Body of pancreas (tissue), 4 donors: Measurements from ENCODE around the gene FBXL20. TPM values are rescaled to one million over a fixed set of nuclear protein-coding genes. Genes with fewer than 3 reads are reported as not detected.
"Not testable (repeated sequence)": the region's sequence is repeated elsewhere in the genome, so short reads cannot be mapped to it uniquely, and the experiment has no call there.

Source experiments
- ATAC-seq: fragments of 150-250 bp; one replicate; pipeline ENCODE4 v1.9.1; 2016
- DNase-seq, 4 donors: peaks; one replicate each; pipeline ENCODE4 v3.0.0-alpha.2; 2019
- H3K27ac ChIP-seq, 4 donors: fragments of 200-600 bp; sonication (generic); 1 replicate in 3 of 4; 2 replicates in 1 of 4; pipeline versions ENCODE4 v1.5.1 to v1.6.1; 2016 to 2019; ENCODE audit warnings: mild to moderate bottlenecking in 1 of 4, mixed read lengths in 1 of 4, moderate library complexity in 1 of 4
- H3K27me3 ChIP-seq, 2 donors: fragments of 200-600 bp; sonication (generic); one replicate each; pipeline ENCODE4 v1.6.0; 2016; ENCODE audit warnings: mild to moderate bottlenecking in 1 of 2
- H3K36me3 ChIP-seq, 2 donors: fragments of 200-600 bp; sonication (generic); replicated peaks in 1 of 2; 2 replicates each; pipeline ENCODE4 v1.5.1; 2016; ENCODE audit warnings: low read depth in 2 of 2; ENCODE audit not compliant: insufficient read depth in 1 of 2
- H3K4me1 ChIP-seq: fragments of 200-600 bp; sonication (generic); one replicate; pipeline ENCODE4 v1.6.0; 2016
- H3K4me3 ChIP-seq, 2 donors: fragments of 200-600 bp; sonication (generic); 1 replicate in 1 of 2; 2 replicates in 1 of 2; pipeline ENCODE4 v1.5.1; 2016 to 2019
- H3K9me3 ChIP-seq, 3 donors: fragments of 200-600 bp; sonication (generic); 1 replicate in 2 of 3; 2 replicates in 1 of 3; pipeline ENCODE4 v1.5.1; 2016
- CTCF ChIP-seq, 7 experiments: fragments of 450-650 bp in 4 of 7; fragments of 200-600 bp in 3 of 7; sonication (generic) in 3 of 7; IDR thresholded peaks; one replicate each; pipeline ENCODE4 v1.5.1; 2016 to 2019; ENCODE audit warnings: antibody characterized with exemption in 7 of 7
- POLR2A ChIP-seq, 3 donors: fragments of 450-650 bp; IDR thresholded peaks; one replicate each; pipeline ENCODE4 v1.6.1; 2016; ENCODE audit warnings: antibody characterized with exemption in 3 of 3, mild to moderate bottlenecking in 2 of 3
- WGBS, 2 donors: methylation state at CpG; one replicate each; pipeline ENCODE4 v1.1.5; 2017; 5-methylcytosine and 5-hydroxymethylcytosine counted together
- intact Hi-C: fragments of 100-400 bp; cut with DNase I; formaldehyde crosslinking; loops from one replicate; pipeline ENCODE4 v1.15.1; 2023
- total RNA-seq, 2 donors: library from RNA; depleted of rRNA; stranded (reverse); fragments of >200 nt; gene quantifications; one replicate each; pipeline ENCODE4 v1.1.0, GENCODE V29; 2016

The FBXL20 gene
- total RNA-seq, 2 donors from 2014 or later: 6.7 to 11.9 TPM

- intact Hi-C loops: no loop called here
- H3K27me3 ChIP-seq: no peaks in the 10 kb centered on the region
- WGBS, 2 donors: 67 to 83% methylated on average over 2 of the region's 2 CpGs
- H3K36me3 ChIP-seq: no peaks in the 10 kb centered on the region
- no peak overlapping the region for H3K27ac ChIP-seq
- no peak overlapping the region for H3K4me3 ChIP-seq
- no peaks in the 10 kb centered on the region for H3K9me3 ChIP-seq
- TF ChIP-seq CTCF (IDR thresholded peaks at IDR 0.05) (no peak), POLR2A (IDR thresholded peaks at IDR 0.05) (no peak)
- no peak for DNase-seq
- ATAC-seq: no peak
- H3K4me1 ChIP-seq: no peaks in the 10 kb centered on the region
These were observed 62.2 kb downstream of the FBXL20 start for GRCh38 chr17:39339272-39339671.

- ATAC-seq, H3K4me3 ChIP-seq, DNase-seq, intact Hi-C loops, H3K36me3 ChIP-seq, H3K27ac ChIP-seq, H3K9me3 ChIP-seq, H3K27me3 ChIP-seq, H3K4me1 ChIP-seq: not testable (repeated sequence)
- WGBS, 2 donors: 91 to 93% methylated on average over 10 to 13 of the region's 26 CpGs
These were observed 63.8 kb downstream of the FBXL20 start for GRCh38 chr17:39337649-39338048.

GRCh38 chr17:39335704-39336223 lies 65.7 kb downstream of the FBXL20 start:
- 65 to 76% methylated on average over 4 of the region's 4 CpGs for WGBS, 2 donors
- no peaks in the 10 kb centered on the region for H3K36me3 ChIP-seq
- intact Hi-C loops: no loop called here
- no peaks in the 10 kb centered on the region for H3K4me1 ChIP-seq
- H3K27me3 ChIP-seq: no peaks in the 10 kb centered on the region
- no peaks in the 10 kb centered on the region for H3K9me3 ChIP-seq
- H3K27ac ChIP-seq: peak overlapping the region in 1 of 4 donors; percentile 13
- TF ChIP-seq CTCF (IDR thresholded peaks at IDR 0.05) (no peak), POLR2A (IDR thresholded peaks at IDR 0.05) (no peak)
- ATAC-seq (no peak), DNase-seq (no peak)
- no peak overlapping the region for H3K4me3 ChIP-seq

- H3K4me3 ChIP-seq, intact Hi-C loops, H3K27ac ChIP-seq, H3K36me3 ChIP-seq, H3K27me3 ChIP-seq, H3K4me1 ChIP-seq, DNase-seq, ATAC-seq, H3K9me3 ChIP-seq: not testable (repeated sequence)
- WGBS, 2 donors: 82 to 86% methylated on average over 6 of the region's 6 CpGs
These were observed 67.2 kb downstream of the FBXL20 start for GRCh38 chr17:39334008-39334744.

- Histone ChIP-seq H3K4me3 (no peak overlapping the region), H3K9me3 (no peaks in the 10 kb centered on the region), H3K4me1 (peaks cover 7% of the 10 kb centered on the region), H3K27ac (no peak overlapping the region), H3K36me3 (no peaks in the 10 kb centered on the region), H3K27me3 (no peaks in the 10 kb centered on the region)
- DNase-seq (no peak), ATAC-seq (no peak)
- intact Hi-C loops: no loop called here
- TF ChIP-seq POLR2A (IDR thresholded peaks at IDR 0.05) (no peak), CTCF (IDR thresholded peaks at IDR 0.05) (no peak)
- 77% methylated on average over 5 of the region's 5 CpGs for WGBS, 2 donors
These were observed 69.3 kb downstream of the FBXL20 start for GRCh38 chr17:39332092-39332491.

- no peak for TF ChIP-seq POLR2A (IDR thresholded peaks at IDR 0.05)
- no peak for TF ChIP-seq CTCF (IDR thresholded peaks at IDR 0.05)
- Histone ChIP-seq H3K27me3 (no peaks in the 10 kb centered on the region), H3K36me3 (no peaks in the 10 kb centered on the region), H3K9me3 (no peaks in the 10 kb centered on the region), H3K4me1 (peaks cover 11% of the 10 kb centered on the region), H3K4me3 (no peak overlapping the region), H3K27ac (no peak overlapping the region)
- intact Hi-C loops: no loop called here
- ATAC-seq (no peak), DNase-seq (no peak)
- WGBS, 2 donors: 60 to 74% methylated on average over 1 of the region's 1 CpG
These were observed 72.6 kb downstream of the FBXL20 start for GRCh38 chr17:39328815-39329214.
